ENCODE results near the gene RAB37.

Gene RAB37

GRCh38 chr17:74784125-74784810 is 47.2 kb downstream of the RAB37 start:
- DNase-seq, result no peak

DNA sequence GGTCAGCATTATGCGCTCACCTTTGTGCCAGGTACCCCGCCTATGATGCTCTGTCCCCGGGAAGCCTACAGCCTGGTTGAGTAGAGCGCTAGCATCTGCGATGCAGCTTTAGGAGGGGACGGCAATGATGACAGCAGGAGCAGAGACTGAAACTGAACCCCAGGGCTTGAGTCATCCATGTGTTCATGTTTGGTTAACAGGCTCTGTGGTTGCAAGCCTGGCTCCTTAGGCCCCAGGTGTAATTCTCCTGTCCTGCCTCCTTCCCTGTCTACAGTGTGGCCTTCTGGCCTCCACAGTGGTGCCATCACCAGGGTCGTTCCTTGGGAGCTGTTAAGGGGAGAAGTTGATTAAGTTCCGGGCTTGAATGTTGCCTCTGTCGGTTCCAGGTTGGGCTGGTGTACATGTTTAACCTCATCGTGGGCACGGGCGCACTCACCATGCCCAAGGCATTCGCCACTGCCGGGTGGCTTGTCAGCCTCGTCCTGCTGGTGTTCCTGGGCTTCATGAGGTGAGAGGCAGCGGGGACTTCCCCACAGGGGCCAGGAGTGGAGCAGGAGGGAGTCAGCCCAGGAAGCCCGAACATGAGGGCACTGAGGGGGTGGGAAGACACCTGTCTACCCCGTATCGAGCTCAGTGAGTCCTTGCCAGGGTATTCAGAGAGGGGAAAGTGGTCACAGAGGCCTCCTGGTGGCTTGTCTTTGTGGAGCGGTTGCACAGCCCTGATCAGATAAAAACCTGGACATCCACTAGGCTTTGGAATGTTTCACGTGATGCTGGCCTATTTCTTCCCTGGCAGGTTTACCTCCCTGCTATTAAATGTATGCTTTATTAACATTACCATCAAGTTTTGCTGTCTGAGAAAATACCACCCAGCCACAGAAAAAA is 48.3 kb downstream of the RAB37 start:
- DNase-seq, result no peak

DNA sequence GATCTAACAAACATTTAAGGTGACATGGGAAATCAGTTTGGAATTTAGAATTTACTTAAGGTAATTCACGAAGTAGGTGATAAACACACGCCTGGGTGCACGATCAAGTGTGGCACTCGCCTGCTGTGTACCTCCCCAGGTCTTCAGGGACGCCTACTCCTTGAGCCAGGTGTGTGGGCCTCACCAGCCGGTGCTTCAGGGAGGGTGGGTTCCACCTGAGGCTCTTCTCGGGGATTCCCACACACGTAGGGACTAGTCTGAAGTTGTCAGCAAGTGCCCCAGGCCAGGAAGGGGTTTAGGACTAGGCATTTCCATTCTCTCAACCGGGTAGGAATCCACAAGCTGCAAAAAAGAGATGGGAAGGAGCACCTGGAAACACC is 48.9 kb downstream of the RAB37 start:
- DNase-seq, result no peak

DNA sequence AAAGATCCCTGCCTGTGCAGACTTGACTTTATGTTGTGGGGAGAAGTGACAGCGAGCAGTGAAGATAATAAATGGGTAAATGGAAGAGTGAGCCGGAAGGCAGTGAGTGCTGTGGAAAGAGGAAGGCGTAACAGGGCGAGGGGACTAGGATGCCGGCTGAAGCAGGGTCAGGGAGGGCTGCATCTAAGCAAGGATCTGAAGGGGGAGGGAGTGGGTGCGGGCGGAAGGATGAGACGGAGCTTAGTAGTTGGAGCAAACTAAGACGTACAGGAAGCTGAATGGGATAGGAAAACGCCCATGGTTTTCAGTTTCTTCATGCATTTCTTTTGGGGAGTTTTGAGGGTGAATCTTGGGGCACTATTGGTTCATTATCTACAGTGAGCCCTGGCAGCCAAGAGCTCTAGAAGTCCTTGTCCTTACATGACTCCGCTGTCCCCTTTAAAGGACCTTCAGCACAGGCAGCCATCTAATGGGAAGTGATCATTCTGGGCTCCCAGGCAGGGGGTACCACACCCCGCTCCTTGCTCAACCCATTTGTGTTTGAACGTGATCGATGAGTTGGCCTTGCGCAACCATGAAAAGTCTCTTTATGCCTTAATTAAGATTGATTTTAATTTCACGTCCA is 49.5 kb downstream of the RAB37 start:
- no peak for DNase-seq

- no peak for DNase-seq
These were observed 53.4 kb downstream of the RAB37 start for GRCh38 chr17:74790161-74791058.

- DNase-seq, result no peak
These were observed 55.6 kb downstream of the RAB37 start for GRCh38 chr17:74792586-74793105.

DNA sequence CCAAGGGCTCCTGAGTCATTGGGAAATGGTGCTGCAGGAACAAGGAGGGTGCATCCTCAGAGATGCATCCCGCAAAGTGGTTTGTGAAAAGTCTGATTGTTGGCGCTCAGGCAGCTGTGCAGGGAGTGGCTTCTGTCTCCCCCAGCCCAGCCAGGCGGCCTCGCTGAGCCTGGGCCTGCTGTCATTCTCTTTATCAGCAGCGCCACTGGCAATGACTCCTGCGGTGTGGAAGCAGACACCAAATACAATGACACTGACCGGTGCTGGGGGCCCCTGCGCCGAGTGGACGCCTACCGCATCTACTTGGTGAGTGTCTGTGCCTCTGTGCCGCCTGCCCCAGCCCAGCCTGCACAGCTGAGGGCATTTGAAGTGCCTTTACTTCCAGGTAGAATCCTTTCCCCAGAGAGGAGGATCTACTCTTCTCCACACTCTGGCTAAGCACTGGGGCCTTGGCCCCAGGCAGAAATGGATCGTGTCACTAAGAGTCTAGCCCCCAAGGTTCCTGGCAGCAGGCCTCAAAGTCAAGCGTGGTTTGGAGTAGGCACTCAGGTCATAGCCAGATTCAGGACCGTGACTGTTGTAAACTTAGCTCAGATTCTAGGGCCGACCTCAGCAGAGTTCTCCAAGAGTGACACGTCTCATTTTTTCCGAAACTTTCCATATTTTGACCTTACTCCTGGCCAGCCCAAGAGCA is 58.4 kb downstream of the RAB37 start:
- no peak for DNase-seq

DNA sequence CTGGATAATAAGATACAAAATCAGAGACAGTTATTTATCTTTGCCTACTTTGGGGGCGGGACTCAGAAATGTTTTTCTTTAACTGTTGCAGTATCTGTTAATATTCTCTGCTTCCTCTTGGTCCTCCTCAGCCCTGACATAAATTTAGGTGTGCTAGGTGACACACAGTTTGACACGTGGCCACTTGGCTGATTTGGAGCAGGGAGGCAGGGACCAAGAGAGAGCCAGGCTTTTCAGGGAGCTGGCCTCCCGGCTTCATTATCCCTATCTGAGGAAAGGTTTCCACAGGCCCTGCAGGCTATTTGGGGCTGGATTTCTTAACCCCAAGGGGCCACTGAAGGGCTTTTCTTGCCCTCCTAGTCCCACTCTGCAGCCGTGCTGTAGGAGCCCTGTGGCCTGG is 59.2 kb downstream of the RAB37 start:
- DNase-seq, result no peak

DNA sequence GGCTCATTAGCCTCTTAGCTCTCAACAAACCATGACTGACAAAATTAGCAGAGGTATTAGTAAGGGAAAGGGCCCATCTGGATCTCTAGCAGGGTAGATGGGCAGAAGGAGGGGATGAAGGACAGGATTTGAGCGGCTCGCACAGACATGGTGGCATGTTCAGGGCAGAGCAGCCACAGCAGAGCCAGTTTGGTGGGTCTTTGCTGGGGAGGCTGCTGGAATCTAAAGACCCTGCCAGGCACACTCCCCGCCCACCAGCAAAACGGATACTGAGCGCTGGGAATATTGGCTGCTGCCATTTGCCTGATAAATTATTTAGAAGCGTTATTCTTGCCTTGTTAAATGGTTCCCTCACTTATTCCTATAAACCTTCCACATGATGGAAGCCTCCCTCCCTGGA is 59.8 kb downstream of the RAB37 start:
- peak; percentile 63 for DNase-seq

All from retina (tissue), 1 donor.